Lower leg skin (tissue), 3 donors: Measurements from ENCODE around the gene SP7.

Source experiments
- CTCF ChIP-seq, 3 donors: fragments of 450-650 bp; IDR thresholded peaks; one replicate each; pipeline ENCODE4 v1.5.1; 2016; ENCODE audit warnings: antibody characterized with exemption in 3 of 3, mild to moderate bottlenecking in 3 of 3, moderate library complexity in 2 of 3
- POLR2A ChIP-seq, 2 donors: fragments of 450-650 bp; IDR thresholded peaks; one replicate each; pipeline ENCODE4 v1.6.1; 2016 to 2017; ENCODE audit warnings: antibody characterized with exemption in 2 of 2, mild to moderate bottlenecking in 1 of 2, moderate library complexity in 1 of 2

- TF ChIP-seq CTCF (IDR thresholded peaks at IDR 0.05): no peak
- no peak for TF ChIP-seq POLR2A (IDR thresholded peaks at IDR 0.05)
These were observed 11.8 kb upstream of the SP7 start for GRCh38 chr12:53347905-53348304.
